ENCODE data around the gene MBOAT7. TPM values are rescaled to one million over a fixed set of nuclear protein-coding genes. Genes with fewer than 3 reads are reported as not detected.

The MBOAT7 gene
- total RNA-seq, result 24.0 TPM

GRCh38 chr19:54189145-54189734 lies at the start of gene MBOAT7:
TSS of gene MBOAT7 (minus strand) at chr19:54189580. CDS start at chr19:54188508, 1,072 bp downstream.

GRCh38 chr19:54222474-54223276 lies 33.3 kb upstream of the MBOAT7 start, which contains the start of gene LILRB3:
TSS of gene LILRB3 (minus strand) at chr19:54223007. CDS start at chr19:54222976, 31 bp downstream.

GRCh38 chr19:54191011-54191810 lies 1.8 kb upstream of the MBOAT7 start, which contains the start of gene TSEN34:
TSS of gene TSEN34 (plus strand) at chr19:54191308. CDS start at chr19:54191365, 57 bp downstream.

GRCh38 chr19:54172471-54173358 lies 16.7 kb downstream of the MBOAT7 start, which contains the start of gene TMC4:
TSS of gene TMC4 (minus strand) at chr19:54173160. CDS start at chr19:54173117, 43 bp downstream.

GRCh38 chr19:54159352-54160181 lies 29.8 kb downstream of the MBOAT7 start, which contains the start of gene LENG1:
TSS of gene LENG1 (minus strand) at chr19:54159721. CDS start at chr19:54159695, 26 bp downstream.

GRCh38 chr19:54137699-54138488 lies 51.5 kb downstream of the MBOAT7 start, which contains the start of gene CNOT3:
TSS of gene CNOT3 (plus strand) at chr19:54137762. CDS start at chr19:54142979, 5,217 bp downstream.

Other genes starting within 250 kb of the MBOAT7 start
- gene CACNG8, start 226.6 kb downstream of the MBOAT7 start, total RNA-seq, result 0.99 TPM
- 4.3 TPM for gene CACNG6, start 197.9 kb downstream of the MBOAT7 start, total RNA-seq
- gene VSTM1, start 125.7 kb downstream of the MBOAT7 start, total RNA-seq, result not detected
- gene TARM1, start 108.2 kb downstream of the MBOAT7 start, total RNA-seq, result not detected
- not detected for gene OSCAR, start 88.8 kb downstream of the MBOAT7 start, total RNA-seq
- 9.7 TPM for gene NDUFA3, start 86.7 kb downstream of the MBOAT7 start, total RNA-seq
- 9.7 TPM for gene TFPT, start 73.9 kb downstream of the MBOAT7 start, total RNA-seq
- gene PRPF31, start 73.8 kb downstream of the MBOAT7 start, total RNA-seq, result 46.4 TPM
- gene CNOT3, start 51.8 kb downstream of the MBOAT7 start, total RNA-seq, result 33.1 TPM
- 5.7 TPM for gene LENG1, start 29.9 kb downstream of the MBOAT7 start, total RNA-seq
- gene TMC4, start 16.4 kb downstream of the MBOAT7 start, total RNA-seq, result 6.8 TPM
- gene TSEN34, start 1.7 kb upstream of the MBOAT7 start, total RNA-seq, result 51.0 TPM
- 1,536 TPM for gene RPS9, start 11.3 kb upstream of the MBOAT7 start, total RNA-seq
- 9.2 TPM for gene LILRB3, start 33.4 kb upstream of the MBOAT7 start, total RNA-seq
- gene LILRA6, start 53.2 kb upstream of the MBOAT7 start, total RNA-seq, result 0.66 TPM
- gene LILRB5, start 67.7 kb upstream of the MBOAT7 start, total RNA-seq, result 2.1 TPM
- 1.2 TPM for gene LILRB2, start 91.5 kb upstream of the MBOAT7 start, total RNA-seq
- gene LILRA5, start 123.6 kb upstream of the MBOAT7 start, total RNA-seq, result 0.93 TPM
- not detected for gene LILRA4, start 149.6 kb upstream of the MBOAT7 start, total RNA-seq
- 5.1 TPM for gene LAIR1, start 175.4 kb upstream of the MBOAT7 start, total RNA-seq
- 99.3 TPM for gene TTYH1, start 225.9 kb upstream of the MBOAT7 start, total RNA-seq

Measured in camera-type eye (tissue), 1 donor.